Effector CD4-positive, alpha-beta T cell (primary cell): ENCODE results near the gene FHIP1B.

ENCODE experiments used
- DNase-seq: peaks from one replicate; pipeline ENCODE4 v3.0.0-alpha.2; 2020

Gene FHIP1B

GRCh38 chr11:6238902-6239301 lies 4.5 kb upstream of the FHIP1B start, which contains the start of gene CNGA4:
Gene CNGA4 (plus strand): TSS chr11:6239089. CDS start chr11:6239207, 118 bp downstream.
- no peak for DNase-seq

GRCh38 chr11:6237761-6238302 lies 3.4 kb upstream of the FHIP1B start:
- no peak for DNase-seq

GRCh38 chr11:6237266-6237665 lies 2.8 kb upstream of the FHIP1B start:
- DNase-seq = no peak

- no peak for DNase-seq
These were observed 451 bp downstream of the FHIP1B start for GRCh38 chr11:6233984-6234386.

- DNase-seq = no peak
These were observed 1.5 kb downstream of the FHIP1B start for GRCh38 chr11:6232899-6233298.

- no peak for DNase-seq
These were observed 4.5 kb downstream of the FHIP1B start for GRCh38 chr11:6229911-6230310.

GRCh38 chr11:6228520-6228919 lies 5.9 kb downstream of the FHIP1B start:
- DNase-seq = no peak

- DNase-seq = no peak
These were observed 8.5 kb downstream of the FHIP1B start for GRCh38 chr11:6225896-6226295.

- no peak for DNase-seq
These were observed 9.4 kb downstream of the FHIP1B start for GRCh38 chr11:6225024-6225423.

GRCh38 chr11:6224421-6224820 lies 10.0 kb downstream of the FHIP1B start:
- DNase-seq = no peak

GRCh38 chr11:6223854-6224253 lies 10.6 kb downstream of the FHIP1B start:
- DNase-seq = no peak

GRCh38 chr11:6219359-6219758 lies 15.1 kb downstream of the FHIP1B start:
- DNase-seq = no peak

GRCh38 chr11:6217722-6218121 lies 16.7 kb downstream of the FHIP1B start:
- no peak for DNase-seq

GRCh38 chr11:6216501-6216900 lies 17.9 kb downstream of the FHIP1B start:
- DNase-seq = no peak

- no peak for DNase-seq
These were observed 19.9 kb downstream of the FHIP1B start for GRCh38 chr11:6214530-6214929.

GRCh38 chr11:6210274-6210955 lies 24.0 kb downstream of the FHIP1B start:
- DNase-seq = no peak

- no peak for DNase-seq
These were observed 24.6 kb downstream of the FHIP1B start for GRCh38 chr11:6209801-6210200.

- DNase-seq = no peak
These were observed 27.8 kb downstream of the FHIP1B start for GRCh38 chr11:6206456-6207180.

- DNase-seq = no peak
These were observed 29.1 kb downstream of the FHIP1B start, which contains the start of gene C11orf42 for GRCh38 chr11:6205366-6205765. Gene C11orf42 (plus strand): TSS chr11:6205557. CDS start chr11:6205616, 59 bp downstream.

GRCh38 chr11:6204706-6205105 lies 29.7 kb downstream of the FHIP1B start:
- no peak for DNase-seq

GRCh38 chr11:6203327-6203726 lies 31.1 kb downstream of the FHIP1B start:
- DNase-seq = no peak

- no peak for DNase-seq
These were observed 32.4 kb downstream of the FHIP1B start for GRCh38 chr11:6202041-6202440.

- DNase-seq = no peak
These were observed 33.0 kb downstream of the FHIP1B start for GRCh38 chr11:6201481-6201880.

GRCh38 chr11:6200975-6201374 lies 33.5 kb downstream of the FHIP1B start:
- no peak for DNase-seq
